H1 (cell line): ENCODE data around the gene MAP3K3. TPM values are rescaled to one million over a fixed set of nuclear protein-coding genes. Genes with fewer than 3 reads are reported as not detected.

Experiments
- E2F6 ChIP-seq: IDR thresholded peaks from 2 replicates; pipeline ENCODE4 v1.6.1; 2012; ENCODE audit warnings: inconsistent platforms
- JUND ChIP-seq: IDR thresholded peaks from 2 replicates; pipeline ENCODE4 v1.6.1; 2011; ENCODE audit warnings: mild to moderate bottlenecking, improper control_type of control experiment, low read length
- KDM1A ChIP-seq: fragments of 200-600, 300-600 bp; sonication (generic); IDR thresholded peaks from 2 replicates; pipeline ENCODE4 v1.7.1; 2016; ENCODE audit warnings: mild to moderate bottlenecking, low read length, borderline replicate concordance
- POLR2A ChIP-seq, 2 experiments: IDR thresholded peaks; 1 replicate in 1 of 2; 2 replicates in 1 of 2; pipeline ENCODE4 v1.6.1; 2011; ENCODE audit warnings: low read depth in 2 of 2, low read length in 2 of 2, mild to moderate bottlenecking in 2 of 2; ENCODE audit errors: control extremely low read depth in 1 of 2
- RAD21 ChIP-seq, 2 experiments: IDR thresholded peaks in 1 of 2; conservative IDR thresholded peaks in 1 of 2; 2 replicates each; pipeline ENCODE4 v1.6.1; 2011; ENCODE audit warnings: low read depth in 2 of 2, low read length in 2 of 2, improper control_type of control experiment in 1 of 2, inconsistent platforms in 1 of 2, mild to moderate bottlenecking in 1 of 2, moderate library complexity in 1 of 2
- RBBP5 ChIP-seq: IDR thresholded peaks from 2 replicates; pipeline ENCODE4 v1.7.1; 2012; ENCODE audit warnings: low read depth, mild to moderate bottlenecking, inconsistent platforms, low read length, moderate library complexity, borderline replicate concordance
- SIRT6 ChIP-seq: IDR thresholded peaks from one replicate; pipeline ENCODE4 v1.7.1; 2012; ENCODE audit warnings: low read length, inconsistent platforms
- polyA plus RNA-seq, 7 experiments: library from polyadenylated mRNA; depleted of rRNA in 3 of 7; stranded (reverse) in 5 of 7; unstranded in 2 of 7; fragments of >200 nt in 5 of 7; fragments of 200-250 nt in 2 of 7; gene quantifications; 1 replicate in 5 of 7; 2 replicates in 1 of 7; 4 replicates in 1 of 7; pipeline versions ENCODE4 v1.2.1 to v1.2.3, GENCODE V29; 2011 to 2013; ENCODE audit warnings: missing spikeins in 2 of 7, mixed read lengths in 2 of 7
- total RNA-seq: library from RNA; stranded (reverse); fragmentation: NEBNext Ultra II Directional; extraction: Animal tissue kit (Norgen Biotek cat#: 25700); gene quantifications from 2 replicates; pipeline ENCODE4 v1.2.1, GENCODE V29; 2021

MAP3K3 gene
- total and polyA plus RNA-seq, 2 of the 8 experiments (the other 6 are each of a cell fraction or from before 2014, with no cell fraction given), result 10.3 to 21.0 TPM

- no peak for TF ChIP-seq KDM1A
- peak; percentile 43 to 45; a peak in 3 of 4 replicates for TF ChIP-seq RAD21 (IDR thresholded peaks at IDR 0.05 in 1 of 2, conservative IDR thresholded peaks at IDR 0.05 in 1 of 2; ENCODE audit: low read depth in 2 of 2, low read length in 2 of 2)
- TF ChIP-seq SIRT6, result no peak
- no peak for TF ChIP-seq E2F6
- no peak for TF ChIP-seq POLR2A (IDR thresholded peaks at IDR 0.05; ENCODE audit: control extremely low read depth in 1 of 2, low read depth in 2 of 2, low read length in 2 of 2)
- TF ChIP-seq RBBP5, result no peak
- no peak for TF ChIP-seq JUND
Observed at GRCh38 chr17:63573634-63574033, 48.6 kb upstream of the MAP3K3 start (continued).
